Hepatocyte (in vitro differentiated cells): Measurements from ENCODE around the gene APOL4.

Experiments
- CTCF ChIP-seq: fragments of 200-600 bp; sonication (generic); IDR thresholded peaks from 2 replicates; pipeline ENCODE4 v1.5.1; 2016; ENCODE audit warnings: antibody characterized with exemption, mild to moderate bottlenecking; ENCODE audit not compliant: poor library complexity
- EZH2 ChIP-seq: fragments of 200-600 bp; sonication (generic); IDR thresholded peaks from 2 replicates; pipeline ENCODE4 v1.6.1; 2016; ENCODE audit warnings: antibody characterized with exemption, mild to moderate bottlenecking, borderline replicate concordance
- EZH2phosphoT487 ChIP-seq: fragments of 200-600 bp; sonication (generic); IDR thresholded peaks from one replicate; pipeline ENCODE4 v1.6.1; 2018; ENCODE audit warnings: antibody characterized with exemption, mild to moderate bottlenecking, low read depth, moderate library complexity; ENCODE audit not compliant: unreplicated experiment, severe bottlenecking

GRCh38 chr22:36162127-36163034 lies 39.2 kb downstream of the APOL4 start:
- TF ChIP-seq CTCF (no peak), EZH2phosphoT487 (no peak), EZH2 (no peak)
